Measurements from ENCODE around the gene NRF1.
"Not testable (repeated sequence)": the region's sequence is repeated elsewhere in the genome, so short reads cannot be mapped to it uniquely, and the experiment has no call there.

GRCh38 chr7:129636030-129636550 lies 24.6 kb downstream of the NRF1 start:
- TF ChIP-seq REST (IDR thresholded peaks at IDR 0.05); CTCF (IDR thresholded peaks at IDR 0.05); ELK1 (IDR thresholded peaks at IDR 0.05; ENCODE audit: low read depth, low read length); POLR2A (IDR thresholded peaks at IDR 0.05; ENCODE audit: low read length); RAD21 (conservative IDR thresholded peaks at IDR 0.05 in 1 of 2, IDR thresholded peaks at IDR 0.05 in 1 of 2); SREBF2 (IDR thresholded peaks at IDR 0.05); TP53 (CRISPR knock-in tag; IDR thresholded peaks at IDR 0.05): not testable (repeated sequence)

All from A549 (cell line).